Natural killer cell treated with Interleukin-12 subunit alpha and Interleukin-12 subunit beta and Interleukin-15 and Interleukin-18, amount 100 ng/mL, for 72 hours (primary cell): Measurements from ENCODE around the gene AGPAT2. TPM values are rescaled to one million over a fixed set of nuclear protein-coding genes. Genes with fewer than 3 reads are reported as not detected.

Experiments
- ATAC-seq, 2 donors: fragments of 150-1000 bp; cut with Tn5 transposase in 1 of 2; sonication (Bioruptor Pico), chemical (Tn5 transposase) in 1 of 2; 2 replicates each; pipeline ENCODE4 v1.10.0; 2021
- DNase-seq: peaks from one replicate; pipeline ENCODE4 v3.0.0; 2022; ENCODE audit warnings: low spot score
- H3K27ac Mint-ChIP-seq, 2 donors: 1 replicate in 1 of 2; 2 replicates in 1 of 2; pipeline ENCODE4 v1.8.0; 2022; ENCODE audit warnings: mixed read lengths in 2 of 2, mild to moderate bottlenecking in 1 of 2, moderate library complexity in 1 of 2
- H3K27me3 Mint-ChIP-seq, 2 donors: 1 replicate in 1 of 2; 2 replicates in 1 of 2; pipeline ENCODE4 v1.8.0; 2022; ENCODE audit warnings: mixed read lengths in 2 of 2
- H3K36me3 Mint-ChIP-seq: one replicate; pipeline ENCODE4 v1.8.0; 2022; ENCODE audit warnings: mixed read lengths
- H3K4me1 Mint-ChIP-seq, 2 donors: 1 replicate in 1 of 2; 2 replicates in 1 of 2; pipeline ENCODE4 v1.8.0; 2022; ENCODE audit warnings: low read depth in 2 of 2, mixed read lengths in 2 of 2, mild to moderate bottlenecking in 1 of 2
- H3K4me3 Mint-ChIP-seq: one replicate; pipeline ENCODE4 v1.8.0; 2022; ENCODE audit warnings: mixed read lengths
- H3K9me3 Mint-ChIP-seq: 2 replicates; pipeline ENCODE4 v1.8.0; 2022; ENCODE audit warnings: mixed read lengths
- total RNA-seq, 2 donors: library from RNA; stranded (reverse); gene quantifications; one replicate each; pipeline ENCODE4 v1.2.3, GENCODE V29; 2022

AGPAT2 gene
- total RNA-seq, 2 donors from 2014 or later = 6.1 to 8.9 TPM

- ATAC-seq = no peak
- Mint-ChIP-seq H3K27ac (no peak overlapping the region), H3K4me1 (peaks cover 0 to 8% of the 10 kb centered on the region in 2 donors), H3K27me3 (no peaks in the 10 kb centered on the region), H3K9me3 (no peaks in the 10 kb centered on the region), H3K4me3 (no peak overlapping the region), H3K36me3 (no peaks in the 10 kb centered on the region)
- DNase-seq = no peak
Measured at GRCh38 chr9:136683755-136684154, 3.5 kb downstream of the AGPAT2 start.

- Mint-ChIP-seq H3K36me3 (no peaks in the 10 kb centered on the region), H3K4me3 (no peak overlapping the region), H3K27me3 (no peaks in the 10 kb centered on the region), H3K27ac (no peak overlapping the region), H3K9me3 (no peaks in the 10 kb centered on the region), H3K4me1 (peaks cover 0 to 8% of the 10 kb centered on the region in 2 donors)
- DNase-seq (no peak), ATAC-seq (no peak)
Measured at GRCh38 chr9:136683173-136683745, 4.0 kb downstream of the AGPAT2 start.

GRCh38 chr9:136682710-136683109 is 4.5 kb downstream of the AGPAT2 start:
- Mint-ChIP-seq H3K4me3 (no peak overlapping the region), H3K27me3 (no peaks in the 10 kb centered on the region), H3K27ac (no peak overlapping the region), H3K9me3 (no peaks in the 10 kb centered on the region), H3K36me3 (no peaks in the 10 kb centered on the region), H3K4me1 (peaks cover 0 to 8% of the 10 kb centered on the region in 2 donors)
- ATAC-seq (no peak), DNase-seq (no peak)

GRCh38 chr9:136681945-136682699 is 5.1 kb downstream of the AGPAT2 start:
- no peaks in the 10 kb centered on the region for H3K9me3 Mint-ChIP-seq
- no peaks in the 10 kb centered on the region for H3K36me3 Mint-ChIP-seq
- no peak overlapping the region for H3K27ac Mint-ChIP-seq
- no peak overlapping the region for H3K4me3 Mint-ChIP-seq
- no peak for ATAC-seq
- DNase-seq = no peak
- no peaks in the 10 kb centered on the region for H3K27me3 Mint-ChIP-seq
- peaks cover 0 to 8% of the 10 kb centered on the region in 2 donors for H3K4me1 Mint-ChIP-seq

DNA sequence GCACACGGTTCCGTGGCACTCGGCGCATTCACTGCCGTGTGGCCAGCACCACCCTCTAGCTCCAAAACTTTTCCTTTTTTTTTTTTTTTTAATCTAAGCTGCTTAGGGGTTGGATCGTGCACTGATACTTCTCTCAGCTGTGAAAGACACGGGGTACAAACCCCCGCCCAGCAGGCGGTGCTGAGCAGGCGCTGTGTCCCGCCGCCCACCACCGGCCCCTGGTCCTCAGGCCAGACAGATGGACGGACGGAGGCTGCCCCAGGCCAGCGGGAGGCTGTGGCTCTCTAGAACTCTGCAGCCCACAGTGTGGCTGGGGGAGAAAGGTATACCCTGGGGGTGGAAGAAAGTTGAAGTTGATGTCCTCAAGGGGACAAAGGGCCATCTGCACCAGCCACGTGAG is 6.2 kb downstream of the AGPAT2 start:
- ATAC-seq = no peak
- Mint-ChIP-seq H3K36me3 (no peaks in the 10 kb centered on the region), H3K4me1 (peaks cover 0 to 8% of the 10 kb centered on the region in 2 donors), H3K27ac (no peak overlapping the region), H3K27me3 (no peaks in the 10 kb centered on the region), H3K9me3 (no peaks in the 10 kb centered on the region), H3K4me3 (no peak overlapping the region)
- no peak for DNase-seq

- Mint-ChIP-seq H3K9me3 (no peaks in the 10 kb centered on the region), H3K4me1 (peaks cover 0 to 5% of the 10 kb centered on the region in 2 donors), H3K36me3 (no peaks in the 10 kb centered on the region), H3K27ac (no peak overlapping the region), H3K4me3 (no peak overlapping the region), H3K27me3 (no peaks in the 10 kb centered on the region)
- ATAC-seq (no peak), DNase-seq (no peak)
Measured at GRCh38 chr9:136679431-136679941, 7.8 kb downstream of the AGPAT2 start.

DNA sequence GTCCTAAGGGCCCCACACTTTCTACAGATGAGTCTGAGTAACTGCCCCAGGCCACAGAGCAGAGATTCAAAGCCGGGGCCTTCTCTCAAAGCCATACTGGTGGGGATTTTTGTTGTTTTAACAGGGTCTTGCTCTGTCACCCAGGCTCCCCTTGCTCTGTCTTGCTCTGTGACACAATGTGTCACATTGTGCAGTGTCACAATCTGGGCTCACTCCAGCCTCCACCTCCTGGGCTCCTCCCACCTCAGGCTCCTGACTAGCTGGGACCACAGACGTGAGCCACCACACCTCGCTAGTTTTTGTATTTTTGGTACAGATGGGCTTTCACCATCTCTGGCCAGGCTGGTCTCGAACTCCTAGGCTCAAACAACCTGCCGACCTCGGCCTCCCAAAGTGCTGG is 8.6 kb downstream of the AGPAT2 start:
- ATAC-seq = no peak
- no peaks in the 10 kb centered on the region for H3K36me3 Mint-ChIP-seq
- no peak overlapping the region for H3K27ac Mint-ChIP-seq

DNA sequence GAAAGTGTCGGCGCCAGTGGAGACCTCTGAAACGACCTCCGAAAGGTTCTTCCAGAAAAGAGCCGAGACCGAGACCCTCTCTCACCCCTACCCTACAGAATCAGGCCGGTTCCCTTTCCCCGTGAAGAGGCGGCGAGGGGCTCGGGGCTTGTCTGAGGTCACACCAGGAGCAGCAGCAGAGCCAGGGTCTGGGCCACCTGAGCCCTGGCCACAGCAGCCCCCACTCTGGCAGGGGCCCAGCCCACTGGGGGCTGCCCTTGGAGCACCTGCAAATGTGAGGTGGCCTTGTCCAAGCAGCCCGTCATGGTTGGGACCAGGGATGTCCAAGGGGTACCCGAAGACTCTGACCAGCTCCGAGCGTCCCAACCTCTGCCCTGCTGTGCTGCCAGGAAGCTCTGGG is 9.2 kb downstream of the AGPAT2 start:
- Mint-ChIP-seq H3K9me3 (no peaks in the 10 kb centered on the region), H3K4me3 (no peak overlapping the region), H3K4me1 (peaks cover 0 to 5% of the 10 kb centered on the region in 2 donors), H3K27ac (no peak overlapping the region), H3K27me3 (no peaks in the 10 kb centered on the region), H3K36me3 (no peaks in the 10 kb centered on the region)
- ATAC-seq (no peak), DNase-seq (no peak)

More for the DNA sequence above, 8.6 kb downstream of the AGPAT2 start:
- H3K4me1 Mint-ChIP-seq = peaks cover 0 to 5% of the 10 kb centered on the region in 2 donors
- no peak for DNase-seq
- no peaks in the 10 kb centered on the region for H3K27me3 Mint-ChIP-seq
- no peak overlapping the region for H3K4me3 Mint-ChIP-seq
- H3K9me3 Mint-ChIP-seq = no peaks in the 10 kb centered on the region

DNA sequence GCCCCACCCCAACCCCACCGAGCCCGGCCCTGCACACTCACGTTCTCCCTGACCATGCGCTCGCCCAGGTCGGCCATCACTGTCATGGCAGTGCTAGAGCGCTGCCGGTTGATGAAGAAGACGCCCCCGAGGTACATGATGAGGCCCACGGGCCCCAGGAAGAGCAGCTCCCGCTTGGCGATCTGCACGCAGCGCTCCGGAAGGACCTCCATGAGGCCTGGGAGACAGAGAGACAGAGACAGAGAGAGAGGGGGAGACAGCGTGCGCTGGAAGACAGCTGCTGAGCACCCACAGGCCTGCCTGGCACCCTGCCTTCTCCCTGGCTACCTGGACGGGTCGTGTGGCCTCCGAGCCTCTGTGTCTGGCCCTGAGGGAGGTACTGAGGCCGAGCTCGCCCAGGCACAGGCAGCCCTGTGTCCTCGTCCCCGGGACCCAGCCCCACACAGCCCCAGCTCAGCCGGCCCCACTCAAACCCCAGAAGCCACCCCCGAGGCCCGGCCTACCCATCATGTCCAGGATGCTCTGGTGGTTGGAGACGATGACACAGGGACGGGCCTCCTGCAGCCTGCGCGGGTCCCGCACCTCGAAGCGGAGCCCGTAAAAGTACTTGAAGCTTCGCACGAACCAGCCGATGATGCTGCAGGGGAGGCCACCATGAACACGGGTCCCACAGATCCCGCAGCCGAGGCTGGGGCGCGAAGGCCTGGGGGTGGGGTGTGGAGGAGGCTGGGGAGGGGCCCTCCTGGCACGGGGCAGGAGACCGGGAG is 10.2 kb downstream of the AGPAT2 start:
- no peak for ATAC-seq
- Mint-ChIP-seq H3K27me3 (no peaks in the 10 kb centered on the region), H3K9me3 (no peaks in the 10 kb centered on the region), H3K36me3 (no peaks in the 10 kb centered on the region), H3K27ac (no peak overlapping the region), H3K4me3 (no peak overlapping the region), H3K4me1 (peaks cover 0 to 5% of the 10 kb centered on the region in 2 donors)
- no peak for DNase-seq

GRCh38 chr9:136676297-136676794 is 10.9 kb downstream of the AGPAT2 start:
- Mint-ChIP-seq H3K27ac (no peak overlapping the region), H3K9me3 (no peaks in the 10 kb centered on the region), H3K27me3 (no peaks in the 10 kb centered on the region), H3K4me1 (peaks cover 0 to 5% of the 10 kb centered on the region in 2 donors), H3K4me3 (no peak overlapping the region), H3K36me3 (no peaks in the 10 kb centered on the region)
- no peak for ATAC-seq
- no peak for DNase-seq

DNA sequence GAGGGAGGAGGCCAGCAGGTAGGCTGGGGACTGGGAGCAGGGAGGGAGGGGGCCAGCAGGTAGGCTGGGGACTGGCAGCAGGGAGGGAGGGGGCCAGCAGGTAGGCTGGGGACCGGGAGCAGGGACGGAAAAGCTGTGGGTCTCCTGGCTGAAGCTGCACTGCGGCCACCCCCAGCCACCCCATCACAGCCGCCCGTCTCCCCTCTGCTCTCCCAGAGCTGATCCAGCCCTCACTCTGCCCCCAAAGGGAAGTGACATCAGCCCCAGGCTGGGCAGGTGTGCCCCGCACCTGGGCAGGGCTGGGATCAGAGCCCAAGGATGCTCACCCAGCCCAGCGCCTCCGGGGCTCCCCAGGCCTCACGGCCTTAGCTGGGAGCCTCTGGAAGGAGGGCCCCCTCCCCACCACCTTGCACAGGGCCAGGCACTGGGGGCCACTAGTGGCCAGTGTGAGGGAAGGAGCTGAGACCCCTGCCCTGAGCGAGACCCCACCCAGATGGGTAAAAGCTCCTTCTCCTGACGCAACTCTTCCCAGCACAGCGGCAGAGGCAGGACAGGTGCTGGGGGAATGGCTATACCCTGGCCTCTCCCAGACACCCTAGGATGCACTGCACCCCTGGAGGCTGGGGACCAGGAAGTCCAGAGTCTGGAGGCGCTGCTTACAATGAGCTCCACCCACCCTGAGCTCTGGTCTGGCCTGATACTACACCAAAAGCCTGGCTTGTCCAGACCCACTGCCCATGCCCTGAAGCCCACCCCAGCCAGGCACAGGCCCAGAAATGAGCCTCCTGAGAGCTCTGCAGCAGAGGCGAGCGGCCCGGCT is 11.6 kb downstream of the AGPAT2 start:
- no peaks in the 10 kb centered on the region for H3K27me3 Mint-ChIP-seq
- H3K27ac Mint-ChIP-seq = no peak overlapping the region
- H3K36me3 Mint-ChIP-seq = no peaks in the 10 kb centered on the region
- DNase-seq (no peak), ATAC-seq (no peak)
- H3K4me3 Mint-ChIP-seq = no peak overlapping the region
- peaks cover 0 to 5% of the 10 kb centered on the region in 2 donors for H3K4me1 Mint-ChIP-seq
- H3K9me3 Mint-ChIP-seq = no peaks in the 10 kb centered on the region

DNA sequence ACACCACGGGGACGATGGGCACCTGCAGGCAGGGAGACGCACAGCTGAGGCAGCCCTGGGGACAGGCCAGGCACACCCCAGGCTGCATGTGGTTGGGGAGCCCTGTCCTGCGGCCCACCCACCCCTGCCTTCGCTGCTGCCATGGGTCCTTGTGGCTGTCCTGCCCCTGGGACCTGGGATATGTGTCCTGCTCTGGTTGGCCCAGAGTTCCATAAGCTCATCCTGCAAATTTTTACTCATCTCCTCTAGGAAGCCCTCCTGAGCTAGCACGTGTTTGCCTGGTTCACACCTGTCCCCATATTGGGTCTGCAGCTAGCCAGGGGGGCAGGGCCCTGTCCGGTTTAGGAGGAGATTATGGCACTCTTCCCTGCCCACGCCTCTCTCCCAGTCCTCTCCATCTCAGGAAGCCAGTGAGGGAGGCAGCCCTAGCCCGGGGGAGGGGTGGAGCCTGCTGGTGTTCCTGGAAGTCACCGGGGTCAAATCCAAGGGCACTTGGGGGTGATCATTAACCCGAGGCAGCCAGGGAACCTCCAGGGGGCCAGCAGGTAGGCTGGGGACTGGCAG is 12.4 kb downstream of the AGPAT2 start:
- peaks cover 0 to 5% of the 10 kb centered on the region in 2 donors for H3K4me1 Mint-ChIP-seq
- ATAC-seq (no peak), DNase-seq (no peak)
- no peak overlapping the region for H3K27ac Mint-ChIP-seq
- H3K9me3 Mint-ChIP-seq = no peaks in the 10 kb centered on the region
- no peaks in the 10 kb centered on the region for H3K27me3 Mint-ChIP-seq
- H3K36me3 Mint-ChIP-seq = no peaks in the 10 kb centered on the region
- no peak overlapping the region for H3K4me3 Mint-ChIP-seq
